ENCODE data around the gene NDUFV1.
"Not testable (repeated sequence)": the region's sequence is repeated elsewhere in the genome, so short reads cannot be mapped to it uniquely, and the experiment has no call there.

The NDUFV1 gene

DNA sequence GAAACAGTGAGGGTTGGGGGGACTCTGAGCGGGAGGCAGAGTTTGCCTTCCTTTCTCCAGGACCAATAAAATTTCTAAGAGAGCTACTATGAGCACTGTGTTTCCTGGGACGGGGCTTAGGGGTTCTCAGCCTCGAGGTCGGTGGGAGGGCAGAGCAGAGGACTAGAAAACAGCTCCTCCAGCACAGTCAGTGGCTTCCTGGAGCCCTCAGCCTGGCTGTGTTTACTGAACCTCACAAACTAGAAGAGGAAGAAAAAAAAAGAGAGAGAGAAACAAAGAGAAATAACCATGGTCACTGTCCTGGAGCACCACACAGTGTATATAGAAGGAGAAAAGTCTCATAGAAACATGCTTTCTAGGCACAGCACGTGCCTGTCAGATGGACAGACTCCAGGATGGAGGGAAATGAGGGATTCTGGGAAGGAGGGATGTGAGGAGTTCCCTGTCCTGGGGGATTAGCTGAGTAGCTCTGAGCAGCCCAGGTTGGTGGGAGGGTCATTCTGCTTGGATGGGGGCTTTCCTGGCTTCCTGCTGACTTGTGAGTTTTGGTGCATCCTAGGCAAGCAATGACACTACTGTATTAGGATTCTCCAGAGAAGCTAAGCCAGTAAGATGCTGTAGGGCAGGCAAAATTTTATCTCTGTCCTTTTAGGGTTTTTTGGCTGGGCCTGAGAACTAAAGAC is 20.0 kb upstream of the NDUFV1 start:
- no peak for DNase-seq

DNA sequence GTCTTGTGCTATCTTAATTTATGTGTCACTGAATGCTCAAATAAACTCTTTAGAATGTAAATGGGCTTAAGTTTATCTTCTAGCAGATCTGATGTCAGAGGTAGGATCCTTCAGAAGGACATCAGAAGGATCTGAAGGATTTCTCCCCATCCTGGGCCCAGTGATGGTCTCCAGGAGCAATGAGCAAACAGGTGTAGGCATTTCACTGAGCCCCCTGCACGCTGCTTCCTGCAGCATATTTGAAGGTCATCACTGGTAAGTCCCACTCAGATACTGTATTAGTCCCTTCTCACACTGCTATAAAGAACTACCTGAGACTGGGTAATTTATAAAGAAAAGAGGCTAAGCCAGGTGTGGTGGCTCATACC is 18.6 kb upstream of the NDUFV1 start:
- DNase-seq = no peak

DNA sequence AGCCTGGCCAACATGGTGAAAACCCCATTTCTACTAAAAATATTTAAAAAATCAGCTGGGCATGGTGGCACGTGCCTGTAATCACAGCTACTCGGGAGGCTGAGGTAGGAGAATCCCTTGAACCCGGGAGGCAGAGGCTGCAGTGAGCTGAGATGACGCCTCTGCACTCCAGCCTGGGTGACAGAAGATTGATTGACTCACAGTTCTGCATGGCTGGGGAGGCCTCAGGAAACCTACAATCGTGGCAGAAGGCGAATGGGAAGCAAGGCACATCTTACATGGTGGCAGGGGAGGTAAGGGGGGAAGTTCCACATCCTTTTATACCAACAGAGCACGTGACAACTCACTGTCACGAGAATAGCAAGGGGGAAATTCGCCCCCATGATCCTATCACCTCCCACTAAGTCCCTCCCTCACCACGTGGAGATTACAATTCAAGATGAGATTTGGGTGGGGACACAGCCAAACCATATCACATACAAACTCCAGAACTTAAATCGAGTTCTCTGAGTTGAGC is 17.8 kb upstream of the NDUFV1 start:
- DNase-seq = not testable (repeated sequence)

DNA sequence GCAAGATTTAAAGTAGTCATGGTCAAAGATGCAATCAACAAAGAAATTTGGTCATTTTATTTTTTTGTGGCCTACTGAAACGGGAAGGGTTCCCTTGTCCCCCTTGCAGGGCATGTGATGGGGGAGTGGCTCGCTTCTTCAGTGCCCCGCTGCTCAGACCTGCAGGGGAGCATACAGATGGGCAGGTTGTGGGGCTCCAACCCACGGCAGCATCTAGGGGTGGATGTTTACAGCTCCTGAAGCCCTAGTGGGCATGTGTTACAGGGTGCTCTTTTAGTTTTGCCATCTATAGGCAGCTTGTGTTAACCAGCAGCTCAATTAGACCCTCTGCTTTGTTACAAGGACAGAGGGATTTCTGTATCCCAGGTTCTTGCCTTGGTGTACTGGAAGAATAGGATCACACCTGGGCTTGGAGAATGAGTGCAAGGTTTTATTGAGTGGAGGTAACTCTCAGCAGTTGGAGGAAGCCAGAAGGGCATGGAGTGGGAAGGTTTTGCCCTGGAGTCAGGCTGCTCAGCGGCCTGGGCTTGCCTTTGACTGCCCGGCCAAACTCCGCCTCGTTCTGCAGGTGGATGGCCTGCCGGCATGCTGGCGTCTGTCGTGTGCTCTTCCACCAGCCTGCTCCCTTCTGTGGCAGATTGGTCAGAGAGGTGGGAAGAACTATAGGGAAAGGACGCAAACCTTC is 13.7 kb upstream of the NDUFV1 start:
- DNase-seq = no peak

DNA sequence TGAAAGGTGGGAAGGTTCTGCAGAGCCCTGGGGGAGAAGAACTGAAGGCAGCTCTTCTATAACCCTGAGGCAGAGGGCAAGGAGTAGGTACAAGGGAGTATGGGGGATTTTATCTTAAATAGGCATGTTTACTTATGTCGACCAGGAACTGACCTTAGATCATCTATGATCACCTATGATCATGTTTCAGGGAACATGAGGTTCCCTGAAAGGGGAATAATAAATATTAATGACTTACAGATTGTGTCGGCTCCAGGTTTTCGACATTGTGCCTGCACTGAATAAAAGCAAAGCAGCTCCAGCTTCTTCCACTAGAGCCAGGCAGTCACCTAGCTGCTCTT is 13.2 kb upstream of the NDUFV1 start:
- DNase-seq = no peak

DNA sequence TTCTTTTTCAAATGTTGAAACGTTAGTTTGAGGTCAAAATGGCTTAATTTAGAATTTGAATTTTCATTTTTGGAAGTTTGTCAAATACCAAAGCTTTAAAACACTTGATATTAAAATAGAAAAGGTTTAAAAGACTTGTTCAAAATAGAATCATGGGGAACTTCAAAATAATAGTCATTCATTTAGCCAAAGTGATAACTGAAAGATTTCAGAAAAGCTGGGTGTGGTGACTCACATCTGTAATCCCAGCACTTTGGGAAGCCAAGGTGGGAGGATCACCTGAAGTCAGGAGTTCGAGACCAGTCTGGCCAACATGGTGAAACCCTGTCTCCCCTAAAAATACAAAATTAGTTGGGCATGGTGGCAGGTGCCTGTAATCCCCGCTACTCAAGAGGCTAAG is 12.3 kb upstream of the NDUFV1 start:
- DNase-seq = no peak

DNA sequence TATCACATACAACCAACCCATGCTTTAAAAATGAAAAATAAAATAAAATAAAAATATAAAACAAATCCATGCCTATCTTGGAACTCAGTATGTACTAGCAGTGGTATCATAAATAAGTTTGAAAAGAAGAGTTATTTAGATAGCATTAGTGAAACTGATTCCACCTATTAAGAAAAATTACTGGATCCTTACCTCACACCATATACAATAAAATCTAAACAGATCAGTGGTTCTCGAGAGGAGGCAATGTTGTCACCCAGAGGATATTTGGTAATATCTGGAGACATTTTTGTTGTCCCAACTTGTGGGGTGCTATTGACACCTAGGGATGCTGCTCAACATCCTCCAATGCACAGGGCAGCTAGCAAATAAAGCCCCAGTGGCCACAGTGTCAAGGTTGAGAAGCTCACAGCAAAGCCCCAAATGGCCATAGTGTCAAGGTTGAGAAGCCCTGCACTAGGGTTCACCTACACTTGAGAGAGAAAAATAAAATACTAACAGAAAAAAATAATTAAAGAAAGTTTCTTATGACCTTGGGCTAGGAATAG is 9.9 kb upstream of the NDUFV1 start:
- DNase-seq = no peak

DNA sequence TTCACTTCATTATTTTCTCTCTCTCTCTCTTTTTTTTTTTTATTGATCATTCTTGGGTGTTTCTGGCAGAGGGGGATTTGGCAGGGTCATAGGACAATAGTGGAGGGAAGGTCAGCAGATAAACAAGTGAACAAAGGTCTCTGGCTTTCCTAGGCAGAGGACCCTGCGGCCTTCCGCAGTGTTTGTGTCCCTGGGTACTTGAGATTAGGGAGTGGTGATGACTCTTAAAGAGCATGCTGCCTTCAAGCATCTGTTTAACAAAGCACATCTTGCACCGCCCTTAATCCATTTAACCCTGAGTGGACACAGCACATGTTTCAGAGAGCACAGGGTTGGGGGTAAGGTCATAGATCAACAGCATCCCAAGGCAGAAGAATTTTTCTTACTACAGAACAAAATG is 9.3 kb upstream of the NDUFV1 start:
- not testable (repeated sequence) for DNase-seq

DNA sequence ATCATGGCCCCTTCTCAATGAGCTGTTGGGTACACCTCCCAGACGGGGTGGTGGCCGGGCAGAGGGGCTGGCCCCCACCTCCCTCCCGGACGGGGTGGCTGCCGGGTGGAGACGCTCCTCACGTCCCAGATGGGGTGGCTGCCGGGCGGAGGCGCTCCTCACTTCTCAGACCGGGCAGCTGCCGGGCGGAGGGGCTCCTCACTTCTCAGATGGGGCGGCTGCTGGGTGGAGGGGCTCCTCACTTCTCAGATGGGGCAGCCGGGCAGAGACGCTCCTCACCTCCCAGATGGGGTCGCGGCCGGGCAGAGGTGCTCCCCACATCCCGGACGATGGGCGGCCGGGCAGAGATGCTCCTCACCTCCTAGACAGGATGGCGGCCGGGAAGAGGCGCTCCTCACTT is 8.8 kb upstream of the NDUFV1 start:
- DNase-seq = not testable (repeated sequence)

DNA sequence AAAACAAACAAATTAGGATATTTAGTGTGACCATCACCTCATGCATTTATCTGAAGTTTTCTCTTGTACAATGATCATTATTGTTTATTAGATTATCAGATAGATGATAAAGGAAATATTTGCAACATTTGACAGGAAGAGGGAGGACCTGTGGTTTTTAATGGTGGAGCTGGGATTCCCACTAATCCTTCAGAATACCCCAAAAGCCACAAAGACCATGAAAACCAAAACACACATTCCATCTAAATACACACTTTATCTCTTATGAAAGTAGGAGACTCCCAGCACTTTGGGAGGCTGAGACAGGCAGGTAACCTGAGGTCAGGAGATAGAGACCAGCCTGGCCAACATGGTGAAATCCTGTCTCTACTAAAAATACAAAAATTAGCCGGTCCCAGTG is 7.6 kb upstream of the NDUFV1 start:
- DNase-seq = no peak

DNA sequence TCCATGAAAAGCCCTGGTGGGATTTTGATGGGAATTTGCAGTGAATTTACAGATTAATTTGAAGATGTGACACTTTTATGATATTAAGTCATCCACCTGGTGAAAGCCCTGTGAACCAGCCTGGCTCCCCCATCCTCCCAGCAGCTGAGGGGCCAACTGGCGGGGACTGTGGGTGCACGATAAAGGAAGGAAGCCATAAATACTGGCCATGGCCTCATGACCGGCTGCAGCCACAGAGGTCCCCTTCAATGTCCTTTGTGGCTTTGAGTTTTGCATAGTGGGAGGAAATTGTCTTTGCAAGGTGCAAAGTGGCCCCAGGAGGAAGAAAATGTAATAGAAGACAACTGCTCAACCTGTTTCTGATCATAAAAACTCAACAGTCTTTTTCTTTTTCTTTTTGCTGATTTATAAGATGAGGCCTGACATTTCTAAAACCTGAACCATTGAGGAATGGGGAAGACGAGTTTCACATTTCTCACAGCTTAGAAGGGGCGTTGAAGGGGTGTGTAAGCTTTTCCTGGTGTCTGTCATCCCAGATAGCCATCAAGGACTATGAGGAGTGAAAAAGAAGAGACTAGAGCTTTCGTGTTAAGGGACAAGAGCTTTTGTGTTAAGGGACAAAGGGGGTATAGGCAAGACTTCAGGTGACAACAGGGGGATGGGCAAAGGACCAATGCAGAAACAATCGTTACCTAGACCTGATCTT is 6.3 kb upstream of the NDUFV1 start:
- no peak for DNase-seq

DNA sequence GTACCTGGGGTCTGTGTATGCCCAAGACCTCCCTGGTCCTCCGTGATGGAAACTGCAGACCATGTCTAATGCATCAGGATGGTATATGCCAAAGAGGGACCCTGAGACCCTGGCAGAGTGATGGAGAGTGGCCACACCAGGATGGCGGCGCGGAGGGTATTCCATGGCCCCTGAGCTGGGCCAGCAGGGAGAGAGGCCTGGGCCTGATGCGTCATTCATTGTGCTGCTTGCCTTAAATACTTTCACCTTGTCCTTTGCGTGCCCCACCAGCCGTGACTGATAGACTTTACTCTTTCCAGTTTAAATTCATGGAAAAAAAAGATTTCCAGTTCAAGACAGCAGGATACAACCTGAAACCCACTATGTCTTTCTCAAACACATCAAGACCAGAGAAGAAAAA is 5.6 kb upstream of the NDUFV1 start:
- no peak for DNase-seq

DNA sequence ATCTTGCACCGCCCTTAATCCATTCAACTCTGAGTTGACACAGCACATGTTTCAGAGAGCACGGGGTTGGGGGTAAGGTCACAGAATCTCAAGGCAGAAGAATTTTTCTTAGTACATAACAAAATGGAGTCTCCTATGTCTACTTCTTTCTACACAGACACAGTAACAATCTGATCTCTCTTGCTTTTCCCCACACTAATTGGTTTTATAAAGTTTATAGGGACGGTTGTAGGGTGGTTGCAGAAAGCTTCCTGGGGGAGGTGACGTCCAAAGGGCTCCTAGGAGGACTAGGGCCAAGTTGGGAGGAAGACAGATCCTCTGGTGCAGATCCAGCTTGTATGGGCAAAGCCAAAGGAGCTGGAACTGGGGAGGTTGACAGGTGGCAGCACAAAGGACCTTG is 2.6 kb upstream of the NDUFV1 start:
- DNase-seq = not testable (repeated sequence)

DNA sequence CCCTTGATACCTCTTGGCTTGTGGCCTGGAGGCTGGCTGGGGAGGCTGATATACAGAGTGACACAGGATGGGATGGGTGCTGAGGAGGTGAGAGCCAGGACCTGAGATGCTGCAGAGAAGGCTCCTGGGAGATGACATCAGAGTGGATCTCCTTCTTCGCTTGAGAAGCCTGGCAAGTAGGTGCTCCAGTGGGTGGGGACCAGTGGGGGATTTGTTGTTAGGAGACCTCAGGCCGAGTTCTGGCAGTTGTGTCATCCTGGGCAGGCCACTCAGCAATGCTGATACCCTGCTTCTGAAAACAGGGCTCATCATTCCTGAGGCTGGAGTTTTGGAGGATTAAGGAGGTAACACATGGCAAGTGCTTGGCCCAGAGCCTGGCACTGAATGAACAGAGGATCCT is 1.9 kb upstream of the NDUFV1 start:
- no peak for DNase-seq

DNA sequence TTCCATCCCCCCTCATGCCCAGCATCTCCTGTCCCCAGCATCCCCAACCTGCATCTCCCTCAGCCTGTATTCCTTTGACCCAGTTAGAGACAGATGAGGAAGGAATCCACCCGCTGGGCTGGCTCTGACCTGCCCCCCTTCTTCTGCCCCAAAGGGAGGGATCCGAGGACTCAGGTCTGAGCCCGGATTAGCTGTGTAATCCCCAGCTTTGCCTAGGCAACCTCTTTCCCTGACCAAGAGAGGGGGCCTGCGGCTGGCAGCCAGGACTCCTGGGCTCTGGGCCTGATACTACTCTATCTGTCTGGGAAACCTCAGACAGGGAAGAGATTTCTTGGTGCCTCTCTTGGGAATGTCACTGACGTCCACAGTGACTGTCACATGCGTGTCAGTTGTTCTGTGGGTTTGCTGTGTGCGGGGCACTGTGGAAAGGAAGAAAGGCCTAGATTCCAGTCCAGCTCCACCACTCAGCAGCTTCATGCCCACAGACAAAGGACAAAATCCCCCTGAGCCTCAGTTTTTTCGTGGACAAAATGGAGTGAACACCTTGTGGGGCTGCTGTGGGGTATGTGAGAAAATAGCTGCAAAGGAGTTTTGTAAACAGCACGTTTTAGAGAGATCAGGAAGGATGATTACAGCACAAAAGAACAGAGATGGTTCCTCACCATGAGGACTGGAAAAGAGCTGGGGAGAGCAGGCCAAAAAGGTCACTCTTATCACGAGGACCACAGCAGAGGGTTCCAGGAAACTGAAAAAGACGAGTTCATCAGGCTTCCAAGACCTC is 1.3 kb upstream of the NDUFV1 start:
- DNase-seq = no peak

DNA sequence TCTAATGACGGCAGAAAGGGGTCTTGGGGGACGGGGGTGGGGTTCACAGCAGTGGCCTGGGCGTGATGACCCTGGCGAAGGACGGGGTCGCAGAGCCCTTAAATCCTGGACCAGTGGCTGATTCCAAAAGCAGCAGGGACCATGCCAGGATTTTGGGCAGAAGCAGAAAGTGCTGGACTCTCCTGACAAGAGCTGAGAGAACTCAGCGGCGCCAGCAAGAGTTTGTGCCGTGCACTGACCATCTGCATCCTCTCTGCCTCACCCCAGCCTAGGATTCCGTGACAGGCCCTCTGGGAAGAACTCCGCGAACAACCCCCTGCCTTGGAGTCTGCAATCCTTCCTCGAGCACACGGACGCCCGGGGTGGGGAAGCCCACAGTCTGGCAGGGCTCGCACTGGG is 644 bp upstream of the NDUFV1 start:
- DNase-seq = no peak

DNA sequence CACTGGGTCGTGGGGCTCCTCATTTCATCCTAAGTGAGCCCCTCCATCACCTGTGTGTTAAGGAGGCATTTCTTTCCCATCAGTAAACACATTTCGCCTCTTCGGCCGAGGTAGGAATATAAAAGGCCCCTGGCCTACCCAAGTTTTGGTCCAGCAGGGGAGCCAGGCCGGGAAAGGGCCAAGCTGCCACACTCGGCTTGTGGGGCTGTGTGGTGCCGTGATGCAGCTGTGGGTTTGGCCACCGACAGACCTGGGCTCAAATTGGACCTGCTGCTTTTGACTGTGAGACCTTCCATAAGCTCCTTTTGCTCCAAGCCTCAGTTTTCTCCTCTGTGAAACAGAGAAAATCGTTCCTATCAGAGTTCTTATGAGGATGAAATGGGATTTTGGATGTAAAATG is 771 bp downstream of the NDUFV1 start:
- DNase-seq = no peak

DNA sequence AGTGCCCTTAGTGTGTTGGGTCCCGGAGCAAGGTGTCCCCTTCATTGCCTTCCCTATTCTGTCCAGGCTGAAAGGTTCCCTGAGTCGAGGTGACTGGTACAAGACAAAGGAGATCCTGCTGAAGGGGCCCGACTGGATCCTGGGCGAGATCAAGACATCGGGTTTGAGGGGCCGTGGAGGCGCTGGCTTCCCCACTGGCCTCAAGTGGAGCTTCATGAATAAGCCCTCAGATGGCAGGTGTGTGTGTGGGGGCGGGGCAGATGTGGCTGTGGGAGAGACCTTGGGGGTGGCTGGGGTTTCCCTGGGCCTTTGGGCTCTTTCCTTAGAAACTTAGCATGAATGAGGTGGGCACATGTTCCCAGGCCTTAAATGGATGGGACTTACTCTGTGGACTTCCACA is 1.8 kb downstream of the NDUFV1 start:
- DNase-seq = no peak

DNA sequence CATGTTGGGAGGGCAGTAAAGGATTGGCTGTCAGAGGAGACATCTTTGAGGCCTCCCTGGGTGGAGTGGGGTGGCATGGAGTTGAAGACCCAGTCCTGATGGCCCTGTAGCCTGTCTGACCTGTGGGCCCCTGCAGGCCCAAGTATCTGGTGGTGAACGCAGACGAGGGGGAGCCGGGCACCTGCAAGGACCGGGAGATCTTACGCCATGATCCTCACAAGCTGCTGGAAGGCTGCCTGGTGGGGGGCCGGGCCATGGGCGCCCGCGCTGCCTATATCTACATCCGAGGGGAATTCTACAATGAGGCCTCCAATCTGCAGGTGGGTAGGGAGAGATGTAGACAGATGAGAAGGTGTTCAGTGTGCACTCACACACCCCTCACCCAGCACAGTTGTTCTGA is 2.6 kb downstream of the NDUFV1 start:
- no peak for DNase-seq

DNA sequence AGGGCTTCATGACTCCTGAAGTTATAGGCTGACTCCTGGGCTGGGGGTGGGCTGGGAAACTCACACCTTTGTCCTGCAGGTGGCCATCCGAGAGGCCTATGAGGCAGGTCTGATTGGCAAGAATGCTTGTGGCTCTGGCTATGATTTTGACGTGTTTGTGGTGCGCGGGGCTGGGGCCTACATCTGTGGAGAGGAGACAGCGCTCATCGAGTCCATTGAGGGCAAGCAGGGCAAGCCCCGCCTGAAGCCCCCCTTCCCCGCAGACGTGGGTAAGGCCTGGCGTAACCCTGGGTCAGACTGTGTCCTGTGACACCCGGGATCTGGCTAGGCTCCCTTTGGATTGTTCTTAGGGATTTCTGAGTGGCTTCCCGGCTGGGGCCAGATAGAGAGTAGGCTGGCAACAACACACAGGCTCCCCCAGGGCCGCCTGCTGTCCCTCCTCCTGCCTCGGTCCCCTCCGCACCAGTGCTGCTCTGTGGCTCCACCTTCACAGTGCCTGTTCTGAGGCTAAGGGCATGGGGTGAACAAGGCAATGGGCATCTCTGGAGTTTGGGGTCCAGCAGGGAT is 3.6 kb downstream of the NDUFV1 start:
- DNase-seq = no peak

DNA sequence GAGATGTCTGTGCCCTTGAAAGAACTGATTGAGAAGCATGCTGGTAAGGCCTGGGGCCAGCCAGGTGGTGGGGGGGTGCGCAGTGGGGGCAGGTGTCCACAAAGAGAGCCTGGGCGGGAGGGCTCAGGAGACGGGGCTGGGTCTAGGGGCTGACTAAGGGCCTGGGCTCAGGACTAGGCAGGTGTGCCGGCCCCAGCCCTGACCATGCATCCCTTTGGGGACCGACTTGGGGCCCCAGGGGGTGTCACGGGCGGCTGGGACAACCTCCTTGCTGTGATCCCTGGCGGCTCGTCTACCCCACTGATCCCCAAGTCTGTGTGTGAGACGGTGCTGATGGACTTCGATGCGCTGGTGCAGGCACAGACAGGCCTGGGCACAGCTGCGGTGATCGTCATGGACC is 4.4 kb downstream of the NDUFV1 start:
- no peak for DNase-seq

DNA sequence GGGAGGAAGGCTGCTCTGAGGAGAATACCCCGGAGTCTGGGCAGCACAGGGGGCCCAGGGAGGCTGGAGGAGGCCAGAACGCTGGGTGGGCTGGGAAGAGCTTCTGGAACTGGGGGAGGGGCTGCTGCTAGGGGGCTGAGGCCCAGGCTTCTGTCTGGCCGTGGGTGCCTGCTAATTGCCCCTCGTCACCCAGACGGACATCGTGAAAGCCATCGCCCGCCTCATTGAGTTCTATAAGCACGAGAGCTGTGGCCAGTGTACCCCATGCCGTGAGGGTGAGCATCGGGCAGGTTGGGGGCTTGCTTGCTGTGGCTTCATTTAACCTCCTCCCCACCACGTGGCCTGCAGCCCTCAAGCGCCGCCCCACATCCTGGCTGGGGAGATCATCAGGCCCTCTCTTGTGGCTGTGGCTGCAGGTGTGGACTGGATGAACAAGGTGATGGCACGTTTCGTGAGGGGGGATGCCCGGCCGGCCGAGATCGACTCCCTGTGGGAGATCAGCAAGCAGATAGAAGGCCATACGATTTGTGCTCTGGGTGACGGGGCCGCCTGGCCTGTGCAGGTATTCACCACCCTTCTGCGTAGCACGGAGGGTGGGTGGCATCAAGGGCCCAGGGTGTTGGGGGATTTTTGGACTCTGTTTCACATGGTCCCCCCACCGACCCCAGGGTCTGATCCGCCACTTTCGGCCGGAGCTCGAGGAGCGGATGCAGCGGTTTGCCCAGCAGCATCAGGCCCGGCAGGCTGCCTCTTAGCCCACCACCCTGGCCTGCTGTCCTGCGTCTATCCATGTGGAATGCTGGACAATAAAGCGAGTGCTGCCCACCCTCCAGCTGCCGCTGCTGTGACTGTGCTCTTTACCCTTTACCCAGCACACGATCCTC is 5.2 kb downstream of the NDUFV1 start:
- no peak for DNase-seq

Measured in activated CD4-positive, alpha-beta T cell treated with anti-CD3 and anti-CD28 coated beads, Interleukin-2, amount 50 U/mL, for 4 hours (primary cell).